Ishikawa (cell line): Measurements from ENCODE around the gene CLDN20.

Experiments
- CEBPB ChIP-seq: IDR thresholded peaks from 2 replicates; pipeline ENCODE4 v1.6.1; 2012
- CREB1 ChIP-seq: IDR thresholded peaks from 2 replicates; pipeline ENCODE4 v1.6.1; 2012; ENCODE audit warnings: low read depth
- EGR1 ChIP-seq: IDR thresholded peaks from 2 replicates; pipeline ENCODE4 v1.6.1; 2012
- EP300 ChIP-seq: IDR thresholded peaks from 2 replicates; pipeline ENCODE4 v1.6.1; 2012; ENCODE audit warnings: borderline replicate concordance
- FOXM1 ChIP-seq: IDR thresholded peaks from 2 replicates; pipeline ENCODE4 v1.6.1; 2012; ENCODE audit warnings: low read depth, borderline replicate concordance
- NFIC ChIP-seq: IDR thresholded peaks from 2 replicates; pipeline ENCODE4 v1.6.1; 2012
- RAD21 ChIP-seq: IDR thresholded peaks from 2 replicates; pipeline ENCODE4 v1.6.1; 2012; ENCODE audit warnings: low read depth
- TAF1 ChIP-seq: IDR thresholded peaks from 2 replicates; pipeline ENCODE4 v1.6.1; 2012; ENCODE audit warnings: low read depth, mild to moderate bottlenecking
- TCF12 ChIP-seq: IDR thresholded peaks from 2 replicates; pipeline ENCODE4 v1.6.1; 2012; ENCODE audit warnings: low read depth
- TEAD4 ChIP-seq: IDR thresholded peaks from 2 replicates; pipeline ENCODE4 v1.6.1; 2012
- YY1 ChIP-seq: IDR thresholded peaks from 2 replicates; pipeline ENCODE4 v1.6.1; 2012; ENCODE audit warnings: low read depth
- ZBTB7A ChIP-seq: IDR thresholded peaks from 2 replicates; pipeline ENCODE4 v1.6.1; 2012; ENCODE audit warnings: low read depth
- TF ChIP-seq, protein P1 (sequence below): IDR thresholded peaks from 2 replicates; pipeline ENCODE4 v1.6.1; 2012; ENCODE audit warnings: low read depth, mild to moderate bottlenecking
- TF ChIP-seq, protein P2 (sequence below): IDR thresholded peaks from 2 replicates; pipeline ENCODE4 v1.6.1; 2012
- TF ChIP-seq, protein P3 (sequence below): IDR thresholded peaks from 2 replicates; pipeline ENCODE4 v1.6.1; 2012

CLDN20 gene

DNA sequence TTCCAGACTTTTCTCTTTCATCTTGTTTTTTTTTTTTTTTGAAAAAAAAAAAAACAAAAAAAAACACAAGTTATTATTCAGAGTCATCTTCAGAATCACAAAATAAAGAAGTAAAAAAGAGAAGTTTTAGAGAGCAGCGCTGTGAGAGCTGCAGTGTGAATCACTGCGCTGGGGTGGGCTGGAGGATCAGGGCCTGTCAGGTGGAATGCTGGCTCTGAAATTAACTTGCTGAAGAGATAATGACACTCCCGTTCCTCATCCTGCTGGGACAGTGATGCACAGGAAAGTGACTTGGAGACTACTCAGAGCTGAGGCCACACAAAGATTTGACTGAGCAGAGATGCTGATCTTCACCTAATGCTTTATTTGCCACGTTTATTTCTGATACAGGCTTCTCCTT lies 42.7 kb upstream of the CLDN20 start:
- TF ChIP-seq, protein P1, sequence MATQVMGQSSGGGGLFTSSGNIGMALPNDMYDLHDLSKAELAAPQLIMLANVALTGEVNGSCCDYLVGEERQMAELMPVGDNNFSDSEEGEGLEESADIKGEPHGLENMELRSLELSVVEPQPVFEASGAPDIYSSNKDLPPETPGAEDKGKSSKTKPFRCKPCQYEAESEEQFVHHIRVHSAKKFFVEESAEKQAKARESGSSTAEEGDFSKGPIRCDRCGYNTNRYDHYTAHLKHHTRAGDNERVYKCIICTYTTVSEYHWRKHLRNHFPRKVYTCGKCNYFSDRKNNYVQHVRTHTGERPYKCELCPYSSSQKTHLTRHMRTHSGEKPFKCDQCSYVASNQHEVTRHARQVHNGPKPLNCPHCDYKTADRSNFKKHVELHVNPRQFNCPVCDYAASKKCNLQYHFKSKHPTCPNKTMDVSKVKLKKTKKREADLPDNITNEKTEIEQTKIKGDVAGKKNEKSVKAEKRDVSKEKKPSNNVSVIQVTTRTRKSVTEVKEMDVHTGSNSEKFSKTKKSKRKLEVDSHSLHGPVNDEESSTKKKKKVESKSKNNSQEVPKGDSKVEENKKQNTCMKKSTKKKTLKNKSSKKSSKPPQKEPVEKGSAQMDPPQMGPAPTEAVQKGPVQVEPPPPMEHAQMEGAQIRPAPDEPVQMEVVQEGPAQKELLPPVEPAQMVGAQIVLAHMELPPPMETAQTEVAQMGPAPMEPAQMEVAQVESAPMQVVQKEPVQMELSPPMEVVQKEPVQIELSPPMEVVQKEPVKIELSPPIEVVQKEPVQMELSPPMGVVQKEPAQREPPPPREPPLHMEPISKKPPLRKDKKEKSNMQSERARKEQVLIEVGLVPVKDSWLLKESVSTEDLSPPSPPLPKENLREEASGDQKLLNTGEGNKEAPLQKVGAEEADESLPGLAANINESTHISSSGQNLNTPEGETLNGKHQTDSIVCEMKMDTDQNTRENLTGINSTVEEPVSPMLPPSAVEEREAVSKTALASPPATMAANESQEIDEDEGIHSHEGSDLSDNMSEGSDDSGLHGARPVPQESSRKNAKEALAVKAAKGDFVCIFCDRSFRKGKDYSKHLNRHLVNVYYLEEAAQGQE: no peak
- TF ChIP-seq TAF1 (no peak), RAD21 (no peak), TCF12 (no peak), CREB1 (no peak), EP300 (no peak), ZBTB7A (no peak), NFIC (no peak), YY1 (no peak), FOXM1 (no peak), TEAD4 (no peak), EGR1 (no peak), CEBPB (no peak)
- TF ChIP-seq, protein P2, sequence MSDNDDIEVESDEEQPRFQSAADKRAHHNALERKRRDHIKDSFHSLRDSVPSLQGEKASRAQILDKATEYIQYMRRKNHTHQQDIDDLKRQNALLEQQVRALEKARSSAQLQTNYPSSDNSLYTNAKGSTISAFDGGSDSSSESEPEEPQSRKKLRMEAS: no peak
- TF ChIP-seq, protein P3, sequence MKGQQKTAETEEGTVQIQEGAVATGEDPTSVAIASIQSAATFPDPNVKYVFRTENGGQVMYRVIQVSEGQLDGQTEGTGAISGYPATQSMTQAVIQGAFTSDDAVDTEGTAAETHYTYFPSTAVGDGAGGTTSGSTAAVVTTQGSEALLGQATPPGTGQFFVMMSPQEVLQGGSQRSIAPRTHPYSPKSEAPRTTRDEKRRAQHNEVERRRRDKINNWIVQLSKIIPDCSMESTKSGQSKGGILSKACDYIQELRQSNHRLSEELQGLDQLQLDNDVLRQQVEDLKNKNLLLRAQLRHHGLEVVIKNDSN: no peak

DNA sequence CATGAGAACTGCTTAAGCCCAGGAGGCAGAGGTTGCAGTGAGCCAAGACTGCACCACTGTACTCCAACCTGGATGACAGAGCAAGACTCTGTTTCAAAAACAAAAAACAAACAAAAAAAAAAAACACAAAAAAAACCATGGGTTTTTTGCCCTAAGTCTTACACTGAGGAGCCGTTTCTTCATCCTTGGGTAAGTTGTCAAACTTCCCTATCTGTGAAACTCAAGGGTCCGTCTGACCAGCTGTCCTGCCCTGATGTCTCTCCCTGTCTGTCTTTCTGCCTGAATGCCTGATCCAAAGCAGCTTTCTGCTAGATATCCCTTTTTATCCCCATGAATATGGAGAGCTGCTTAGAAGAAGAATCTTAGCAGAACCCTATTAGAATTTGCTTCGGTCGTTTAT lies 41.3 kb upstream of the CLDN20 start:
- no peak for TF ChIP-seq CEBPB
- TF ChIP-seq, protein P1: no peak

DNA sequence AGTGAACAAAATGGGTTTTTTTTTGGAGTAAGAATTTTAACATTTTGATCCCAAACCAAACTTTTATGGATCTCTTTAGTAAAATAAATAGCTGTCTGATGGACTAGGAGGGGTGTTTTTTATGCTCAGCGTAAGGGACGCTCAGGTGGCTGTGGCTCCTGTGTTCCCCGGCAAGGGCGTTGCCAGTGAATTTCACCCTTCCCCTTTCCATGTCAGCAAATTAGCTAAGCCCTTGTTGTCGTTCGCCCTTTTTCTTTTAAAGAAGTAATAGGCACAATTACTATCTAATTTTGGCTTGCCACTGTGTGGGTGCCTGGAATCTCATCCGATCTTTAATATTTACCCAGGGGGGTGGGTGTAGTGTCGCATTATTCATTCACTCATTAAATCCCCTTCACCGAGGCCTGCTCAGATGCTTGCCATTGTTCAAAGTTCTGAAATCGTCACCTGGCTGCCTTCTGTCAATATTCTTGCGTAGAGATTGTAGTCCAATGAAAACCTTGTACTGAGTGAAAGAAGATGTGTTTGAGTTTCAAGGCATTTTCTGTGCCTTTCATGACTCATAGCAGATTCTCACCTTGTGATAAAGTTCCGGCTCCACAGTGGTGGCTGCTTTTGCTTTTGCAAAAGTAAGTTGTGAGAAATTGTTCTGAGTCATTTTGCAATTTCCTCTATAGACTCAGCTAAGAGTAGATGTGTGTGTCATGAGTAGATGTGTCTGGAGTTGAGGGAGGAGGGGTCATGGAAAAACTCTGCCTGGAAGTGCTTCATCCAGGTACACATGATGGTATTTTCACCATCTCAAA lies 40.0 kb upstream of the CLDN20 start:
- TF ChIP-seq NFIC (no peak), CREB1 (no peak), CEBPB (no peak), TAF1 (no peak), FOXM1 (no peak), TEAD4 (no peak), RAD21 (no peak), YY1 (no peak), EP300 (no peak), EGR1 (no peak), ZBTB7A (no peak)
- TF ChIP-seq, protein P3: no peak
- TF ChIP-seq, protein P2: no peak

DNA sequence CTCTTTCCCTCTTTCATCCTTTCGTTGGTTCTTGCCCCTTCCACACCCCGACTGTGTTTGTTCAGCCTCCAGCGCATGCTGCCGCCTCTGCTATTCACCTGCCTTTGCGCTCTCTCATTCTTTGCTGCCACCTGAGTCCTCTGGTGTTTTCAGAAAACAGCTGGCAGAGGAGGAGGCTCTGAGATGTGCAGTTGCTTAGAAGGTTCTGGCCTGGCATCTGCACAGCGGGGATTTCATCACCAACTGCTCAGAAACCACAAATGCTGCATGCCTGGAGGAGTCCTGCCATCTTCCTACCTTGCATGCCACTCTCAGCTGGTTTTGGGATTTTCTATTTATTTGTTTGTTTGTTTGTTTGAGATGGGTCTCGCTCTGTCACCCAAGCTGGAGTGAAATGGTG lies 39.2 kb upstream of the CLDN20 start:
- no peak for TF ChIP-seq TEAD4
- no peak for TF ChIP-seq TAF1
- no peak for TF ChIP-seq CREB1
- TF ChIP-seq RAD21: no peak
- no peak for TF ChIP-seq TCF12
- TF ChIP-seq EGR1: no peak
- TF ChIP-seq ZBTB7A: no peak
- TF ChIP-seq YY1: no peak
- TF ChIP-seq FOXM1: no peak
- TF ChIP-seq, protein P1: no peak
- TF ChIP-seq, protein P2: no peak
- TF ChIP-seq, protein P3: no peak
- no peak for TF ChIP-seq NFIC
- TF ChIP-seq CEBPB: no peak
